Gastrocnemius medialis (tissue), 4 donors: ENCODE results near the gene OR1E2. TPM values are rescaled to one million over a fixed set of nuclear protein-coding genes. Genes with fewer than 3 reads are reported as not detected.
"Not testable (repeated sequence)": the region's sequence is repeated elsewhere in the genome, so short reads cannot be mapped to it uniquely, and the experiment has no call there.

Source experiments
- ATAC-seq, 2 donors: fragments of 150-250 bp; one replicate each; pipeline ENCODE4 v1.9.1; 2016
- DNase-seq, 2 donors: peaks; one replicate each; pipeline ENCODE4 v3.0.0-alpha.2; 2019
- H3K27ac ChIP-seq, 4 donors: fragments of 200-600 bp; sonication (generic); 1 replicate in 1 of 4; 2 replicates in 3 of 4; pipeline ENCODE4 v1.5.1; 2016 to 2018; ENCODE audit warnings: mild to moderate bottlenecking in 2 of 4, moderate library complexity in 1 of 4
- H3K27me3 ChIP-seq, 3 donors: fragments of 200-600 bp; sonication (generic) in 2 of 3; 1 replicate in 1 of 3; 2 replicates in 2 of 3; pipeline versions ENCODE4 v1.5.1 to v1.6.0; 2016 to 2019; ENCODE audit warnings: mild to moderate bottlenecking in 1 of 3, moderate library complexity in 1 of 3
- H3K36me3 ChIP-seq, 2 donors: fragments of 200-600 bp; sonication (generic) in 1 of 2; one replicate each; pipeline ENCODE4 v1.5.1; 2017 to 2018
- H3K4me1 ChIP-seq, 2 donors: fragments of 200-600 bp; sonication (generic) in 1 of 2; one replicate each; pipeline ENCODE4 v1.5.1; 2016 to 2017; ENCODE audit warnings: mild to moderate bottlenecking in 2 of 2
- H3K4me3 ChIP-seq, 4 donors: fragments of 200-600 bp; sonication (generic) in 3 of 4; 1 replicate in 1 of 4; 2 replicates in 3 of 4; pipeline ENCODE4 v1.5.1; 2016 to 2019; ENCODE audit warnings: mild to moderate bottlenecking in 2 of 4
- H3K9me3 ChIP-seq, 3 donors: fragments of 200-600 bp; sonication (generic) in 2 of 3; 1 replicate in 1 of 3; 2 replicates in 2 of 3; pipeline ENCODE4 v1.5.1; 2016 to 2019
- POLR2A ChIP-seq, 2 donors: fragments of 450-650 bp; IDR thresholded peaks; one replicate each; pipeline ENCODE4 v1.6.1; 2017; ENCODE audit warnings: antibody characterized with exemption in 2 of 2, mild to moderate bottlenecking in 2 of 2, moderate library complexity in 2 of 2
- in situ Hi-C, 4 donors: fragments of 200-750 bp; cut with MboI; loops; one replicate each; pipeline versions ENCODE4 v1.15.0 to v1.8.0; 2017; ENCODE audit warnings: low sequenced_read_pairs in 4 of 4
- intact Hi-C: fragments of 100-400 bp; cut with DNase I; formaldehyde crosslinking; loops from one replicate; pipeline ENCODE4 v1.15.1; 2023; ENCODE audit warnings: low total_unique reads
- total RNA-seq, 4 donors: library from RNA; depleted of rRNA; stranded (reverse); fragments of >200 nt; gene quantifications; one replicate each; pipeline versions ENCODE4 v1.1.0 to v1.2.3, GENCODE V29; 2016
- TF ChIP-seq, protein P1 (sequence below), 5 experiments: fragments of 450-650 bp in 3 of 5; fragments of 200-600 bp in 2 of 5; sonication (generic) in 2 of 5; IDR thresholded peaks in 4 of 5; conservative IDR thresholded peaks in 1 of 5; 1 replicate in 4 of 5; 2 replicates in 1 of 5; pipeline ENCODE4 v1.5.1; 2016 to 2019; ENCODE audit warnings: antibody characterized with exemption in 5 of 5, mild to moderate bottlenecking in 3 of 5, moderate library complexity in 3 of 5

OR1E2 gene
- total RNA-seq, 4 donors from 2014 or later: 0.49 TPM; not detected in 3

DNA sequence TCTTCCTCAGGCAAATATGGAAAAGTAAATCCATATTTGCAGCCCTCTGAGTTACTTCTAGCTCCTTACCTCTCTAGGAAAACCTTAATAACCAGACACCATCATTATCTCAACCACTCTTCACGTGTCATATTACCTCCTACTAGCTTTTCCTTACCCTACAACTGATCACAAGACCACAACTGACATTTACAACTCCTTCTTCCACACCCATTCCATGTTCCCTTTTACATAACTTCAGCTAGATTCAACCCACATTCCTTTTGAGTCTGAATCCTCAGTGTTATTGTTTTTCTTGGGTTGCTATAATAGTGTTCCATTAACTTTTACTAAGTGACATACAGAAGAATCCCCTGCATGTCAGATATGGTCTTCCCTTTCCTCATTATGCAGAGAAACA, 4.7 kb upstream of the OR1E2 start:
- DNase-seq: no peak

DNA sequence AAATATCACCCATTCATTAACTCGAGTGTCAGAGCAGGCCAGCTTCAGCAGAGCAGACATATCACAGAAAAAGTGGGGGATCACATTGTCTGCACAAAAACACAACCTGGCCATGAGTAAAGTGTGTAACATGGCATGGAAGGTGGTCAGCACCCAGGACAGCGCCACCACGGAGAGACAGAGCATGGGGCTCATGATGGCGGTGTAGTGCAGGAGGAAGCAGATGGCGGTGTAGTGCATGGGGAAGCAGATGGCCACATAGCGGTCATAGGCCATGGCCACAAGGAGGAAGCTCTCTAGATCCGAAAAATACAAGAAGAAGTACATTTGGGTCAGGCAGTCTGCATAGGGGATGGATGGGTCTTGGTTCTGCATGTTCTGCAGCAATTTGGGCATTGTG, 426 bp downstream of the OR1E2 start:
- ATAC-seq, H3K9me3 ChIP-seq, H3K27ac ChIP-seq, DNase-seq, H3K4me3 ChIP-seq, H3K27me3 ChIP-seq, H3K36me3 ChIP-seq, in situ Hi-C loops, intact Hi-C loops, H3K4me1 ChIP-seq: not testable (repeated sequence)

More for the DNA sequence above, 4.7 kb upstream of the OR1E2 start:
- Histone ChIP-seq H3K4me1 (no peaks in the 10 kb centered on the region), H3K27me3 (no peaks in the 10 kb centered on the region), H3K27ac (no peak overlapping the region), H3K9me3 (no peaks in the 10 kb centered on the region), H3K36me3 (no peaks in the 10 kb centered on the region), H3K4me3 (no peak overlapping the region)
- no peak for ATAC-seq
- intact Hi-C loops (no loop called here), in situ Hi-C loops (no loop called here)
- TF ChIP-seq, protein P1, sequence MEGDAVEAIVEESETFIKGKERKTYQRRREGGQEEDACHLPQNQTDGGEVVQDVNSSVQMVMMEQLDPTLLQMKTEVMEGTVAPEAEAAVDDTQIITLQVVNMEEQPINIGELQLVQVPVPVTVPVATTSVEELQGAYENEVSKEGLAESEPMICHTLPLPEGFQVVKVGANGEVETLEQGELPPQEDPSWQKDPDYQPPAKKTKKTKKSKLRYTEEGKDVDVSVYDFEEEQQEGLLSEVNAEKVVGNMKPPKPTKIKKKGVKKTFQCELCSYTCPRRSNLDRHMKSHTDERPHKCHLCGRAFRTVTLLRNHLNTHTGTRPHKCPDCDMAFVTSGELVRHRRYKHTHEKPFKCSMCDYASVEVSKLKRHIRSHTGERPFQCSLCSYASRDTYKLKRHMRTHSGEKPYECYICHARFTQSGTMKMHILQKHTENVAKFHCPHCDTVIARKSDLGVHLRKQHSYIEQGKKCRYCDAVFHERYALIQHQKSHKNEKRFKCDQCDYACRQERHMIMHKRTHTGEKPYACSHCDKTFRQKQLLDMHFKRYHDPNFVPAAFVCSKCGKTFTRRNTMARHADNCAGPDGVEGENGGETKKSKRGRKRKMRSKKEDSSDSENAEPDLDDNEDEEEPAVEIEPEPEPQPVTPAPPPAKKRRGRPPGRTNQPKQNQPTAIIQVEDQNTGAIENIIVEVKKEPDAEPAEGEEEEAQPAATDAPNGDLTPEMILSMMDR (IDR thresholded peaks at IDR 0.05 in 4 of 5, conservative IDR thresholded peaks at IDR 0.05 in 1 of 5): no peak
- TF ChIP-seq POLR2A (IDR thresholded peaks at IDR 0.05): no peak

DNA sequence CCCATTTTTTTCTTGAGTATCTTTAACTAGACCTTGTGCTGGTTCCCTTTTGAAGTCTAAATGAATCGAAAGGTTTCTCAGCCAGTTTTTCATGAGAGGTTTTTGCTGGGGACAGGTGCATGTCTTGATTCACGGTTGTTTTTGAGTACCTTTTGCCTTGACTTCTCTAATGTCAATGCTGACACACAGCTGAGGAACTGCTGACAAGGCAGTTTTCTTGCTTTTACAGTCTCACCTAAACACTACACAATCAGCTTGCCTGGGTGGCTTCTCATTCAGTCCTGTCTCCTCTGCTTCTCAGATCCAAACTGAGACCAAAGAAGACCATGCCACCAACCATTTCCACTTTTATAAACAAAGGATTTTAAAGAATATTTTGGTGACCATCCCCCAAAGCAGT, 15.4 kb downstream of the OR1E2 start:
- TF ChIP-seq, protein P1 (IDR thresholded peaks at IDR 0.05 in 4 of 5, conservative IDR thresholded peaks at IDR 0.05 in 1 of 5): no peak
- no peak for TF ChIP-seq POLR2A (IDR thresholded peaks at IDR 0.05)
- in situ Hi-C loops: no loop called here
- no peaks in the 10 kb centered on the region for H3K27me3 ChIP-seq
- ATAC-seq: no peak
- H3K4me3 ChIP-seq: no peak overlapping the region
- H3K4me1 ChIP-seq: no peaks in the 10 kb centered on the region
- H3K36me3 ChIP-seq: no peaks in the 10 kb centered on the region
- intact Hi-C loops: no loop called here
- no peaks in the 10 kb centered on the region for H3K9me3 ChIP-seq
- no peak overlapping the region for H3K27ac ChIP-seq
- DNase-seq: no peak

DNA sequence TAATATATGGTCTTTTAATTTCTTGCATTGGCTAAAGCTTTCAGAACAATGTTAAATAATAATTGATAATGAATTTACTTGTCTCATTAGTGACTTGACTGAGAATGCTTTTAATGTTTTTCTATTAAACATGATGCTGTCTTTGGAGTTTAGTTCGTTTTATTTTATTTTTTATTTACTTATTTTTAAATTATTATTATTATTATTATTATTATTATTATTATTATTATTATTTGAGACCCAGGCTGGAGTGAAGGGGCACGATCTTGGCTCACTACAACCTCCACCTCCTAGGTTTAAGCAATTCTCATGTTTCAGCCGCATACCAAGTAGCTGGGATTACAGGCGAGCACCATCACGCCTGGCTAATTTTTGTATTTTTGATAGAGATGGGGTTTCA, 18.0 kb downstream of the OR1E2 start:
- DNase-seq: no peak
- no peaks in the 10 kb centered on the region for H3K4me1 ChIP-seq
- no peaks in the 10 kb centered on the region for H3K27me3 ChIP-seq
- no peak for ATAC-seq
- H3K4me3 ChIP-seq: no peak overlapping the region
- intact Hi-C loops: no loop called here
- H3K9me3 ChIP-seq: no peaks in the 10 kb centered on the region
- H3K27ac ChIP-seq: no peak overlapping the region
- in situ Hi-C loops: no loop called here
- no peaks in the 10 kb centered on the region for H3K36me3 ChIP-seq
- TF ChIP-seq POLR2A (IDR thresholded peaks at IDR 0.05): no peak
- TF ChIP-seq, protein P1 (IDR thresholded peaks at IDR 0.05 in 4 of 5, conservative IDR thresholded peaks at IDR 0.05 in 1 of 5): no peak

DNA sequence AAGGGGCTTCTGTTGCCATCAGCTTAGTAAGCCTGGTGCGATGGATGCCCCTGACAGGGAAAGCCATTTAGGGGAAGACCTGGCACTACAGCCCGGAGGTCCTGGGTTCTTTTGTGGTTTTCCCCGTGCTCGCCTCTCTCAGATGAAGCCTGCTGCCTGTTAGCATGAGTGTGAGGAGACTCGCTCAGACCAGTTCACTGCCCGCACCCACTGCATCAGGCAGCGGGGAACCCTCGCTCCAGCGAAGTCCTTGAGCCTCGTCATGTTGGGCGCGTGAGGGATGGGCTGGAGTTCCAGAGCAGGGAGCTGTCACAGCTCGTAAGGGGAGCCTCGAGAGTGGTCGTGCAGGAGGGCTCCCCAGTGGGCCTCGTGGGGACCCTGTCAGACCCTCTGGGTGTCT, 21.4 kb downstream of the OR1E2 start:
- intact Hi-C loops, ATAC-seq: not testable (repeated sequence)

DNA sequence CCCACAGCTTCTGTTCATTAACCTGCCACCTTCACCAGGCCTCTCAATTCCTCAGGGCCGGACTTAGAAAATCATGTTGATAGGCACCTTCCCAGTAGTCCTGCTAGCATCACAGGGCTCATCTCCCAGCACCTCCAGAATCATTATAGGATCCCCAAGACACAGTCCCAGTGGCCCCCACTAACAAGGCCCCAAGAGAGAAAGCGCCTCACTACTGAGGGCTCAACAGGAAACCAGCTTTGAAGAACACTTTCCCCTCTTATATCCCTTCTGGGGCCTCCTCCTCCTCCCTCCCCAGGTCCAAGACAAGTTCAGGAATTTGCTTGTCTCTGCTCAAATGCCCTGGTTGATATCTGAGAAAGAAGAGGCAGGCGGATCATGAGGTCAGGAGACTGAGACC, 22.6 kb downstream of the OR1E2 start, which contains the start of gene OR3A3:
Gene OR3A3 (plus strand): TSS at position 301 of the 400 bp plus-strand sequence.
- TF ChIP-seq, protein P1 (IDR thresholded peaks at IDR 0.05 in 4 of 5, conservative IDR thresholded peaks at IDR 0.05 in 1 of 5): no peak
- TF ChIP-seq POLR2A (IDR thresholded peaks at IDR 0.05): no peak
- intact Hi-C loops: no loop called here
- Histone ChIP-seq H3K4me3 (no peak within 1 kb of the TSS), H3K36me3 (no peaks in the 10 kb centered on the region), H3K27ac (no peak within 1 kb of the TSS), H3K27me3 (no peaks in the 10 kb centered on the region), H3K4me1 (no peaks in the 10 kb centered on the region), H3K9me3 (no peaks in the 10 kb centered on the region)
- no peak for ATAC-seq
- in situ Hi-C loops: no loop called here
- no peak for DNase-seq

More for the DNA sequence above, 21.4 kb downstream of the OR1E2 start:
- H3K27me3 ChIP-seq, DNase-seq, H3K4me1 ChIP-seq, H3K36me3 ChIP-seq, H3K4me3 ChIP-seq, H3K9me3 ChIP-seq, H3K27ac ChIP-seq, in situ Hi-C loops: not testable (repeated sequence)

DNA sequence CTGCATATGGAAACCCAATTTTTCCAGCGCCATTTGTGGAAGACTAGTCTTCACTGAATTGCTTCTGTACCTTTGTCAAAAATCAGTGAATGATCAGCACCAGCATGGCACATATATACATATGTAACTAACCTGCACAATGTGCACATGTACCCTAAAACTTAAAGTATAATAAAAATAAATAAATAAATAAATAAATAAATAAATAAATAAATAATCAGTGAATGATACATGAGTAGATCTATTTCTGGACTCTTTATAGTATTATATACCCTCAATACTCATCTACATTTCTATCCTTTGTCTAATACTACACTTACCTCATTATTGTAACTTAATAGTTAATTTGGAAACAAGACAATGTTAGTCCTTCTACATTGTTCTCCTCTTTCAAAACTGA, 29.8 kb downstream of the OR1E2 start:
- H3K4me1 ChIP-seq, H3K27me3 ChIP-seq, in situ Hi-C loops, H3K27ac ChIP-seq, H3K36me3 ChIP-seq, DNase-seq, intact Hi-C loops, H3K9me3 ChIP-seq, ATAC-seq, H3K4me3 ChIP-seq: not testable (repeated sequence)
